WTC11 (cell line): Measurements from ENCODE around the gene ARHGAP6. TPM values are rescaled to one million over a fixed set of nuclear protein-coding genes. Genes with fewer than 3 reads are reported as not detected.

ENCODE experiments used
- ATAC-seq: fragments of 200-7000 bp; cut with Tn5 transposase; 2 replicates; pipeline ENCODE4 v1.10.0; 2021; ENCODE audit warnings: mild to moderate bottlenecking, moderate library complexity
- CTCF ChIA-PET: fragments of 300-600 bp; sonication (Branson Sonifier 250); formaldehyde crosslinking; loops from one replicate; lab custom pipeline; 2021; ENCODE audit warnings: antibody characterized with exemption; lab: Charles Lee
- POLR2A ChIA-PET: fragments of 350-600 bp; sonication (Branson Sonifier 250); formaldehyde crosslinking; loops from one replicate; lab custom pipeline; 2021; ENCODE audit warnings: antibody characterized with exemption; lab: Charles Lee
- DNase-seq: peaks from one replicate; pipeline ENCODE4 v3.0.0; 2021; ENCODE audit warnings: low spot score
- H3K27ac Mint-ChIP-seq: 2 replicates; pipeline ENCODE4 v1.8.0; 2021; ENCODE audit warnings: mixed read lengths
- H3K27me3 Mint-ChIP-seq: 2 replicates; pipeline ENCODE4 v1.8.0; 2021; ENCODE audit warnings: low read depth, mild to moderate bottlenecking, moderate library complexity, mixed read lengths
- H3K36me3 Mint-ChIP-seq: 2 replicates; pipeline ENCODE4 v1.8.0; 2021; ENCODE audit warnings: mixed read lengths
- H3K4me1 Mint-ChIP-seq: 2 replicates; pipeline ENCODE4 v1.8.0; 2022; ENCODE audit warnings: mixed read lengths
- H3K4me3 Mint-ChIP-seq: 2 replicates; pipeline ENCODE4 v1.8.0; 2021; ENCODE audit warnings: mild to moderate bottlenecking, moderate library complexity, mixed read lengths
- H3K9me3 Mint-ChIP-seq: 2 replicates; pipeline ENCODE4 v1.8.0; 2021; ENCODE audit warnings: mixed read lengths
- AFF4 ChIP-seq: sonication (generic); formaldehyde crosslinking; IDR thresholded peaks from 2 replicates; pipeline ENCODE4 v1.8.1; 2023; ENCODE audit warnings: mild to moderate bottlenecking, missing genetic modification reagents, borderline replicate concordance
- ATF1 ChIP-seq: sonication (generic); formaldehyde crosslinking; IDR thresholded peaks from 2 replicates; pipeline ENCODE4 v1.8.1; 2023; ENCODE audit warnings: mild to moderate bottlenecking, moderate library complexity, missing genetic modification reagents
- ETV6 ChIP-seq: sonication (generic); formaldehyde crosslinking; IDR thresholded peaks from 2 replicates; pipeline ENCODE4 v1.8.1; 2022; ENCODE audit warnings: mild to moderate bottlenecking, missing genetic modification reagents
- FOXP1 ChIP-seq: sonication (generic); formaldehyde crosslinking; IDR thresholded peaks from 2 replicates; pipeline ENCODE4 v1.8.0; 2022; ENCODE audit warnings: missing genetic modification reagents, mild to moderate bottlenecking, moderate library complexity, borderline replicate concordance
- HMGXB4 ChIP-seq: sonication (generic); formaldehyde crosslinking; IDR thresholded peaks from 2 replicates; pipeline ENCODE4 v1.8.1; 2023; ENCODE audit warnings: mild to moderate bottlenecking, moderate library complexity, missing genetic modification reagents
- JAZF1 ChIP-seq: fragments of 250-450 bp; sonication (Bioruptor Pico); IDR thresholded peaks from 2 replicates; pipeline ENCODE4 v1.9.0; 2021; ENCODE audit warnings: moderate library complexity, mild to moderate bottlenecking, inconsistent platforms
- JUN ChIP-seq: sonication (generic); formaldehyde crosslinking; IDR thresholded peaks from 2 replicates; pipeline ENCODE4 v1.8.0; 2023; ENCODE audit warnings: mild to moderate bottlenecking, missing genetic modification reagents
- MYBL2 ChIP-seq: sonication (generic); formaldehyde crosslinking; IDR thresholded peaks from 2 replicates; pipeline ENCODE4 v1.8.1; 2023; ENCODE audit warnings: mild to moderate bottlenecking, moderate library complexity, missing genetic modification reagents
- NR1H2 ChIP-seq: sonication (generic); formaldehyde crosslinking; IDR thresholded peaks from 2 replicates; pipeline ENCODE4 v1.9.0; 2021; ENCODE audit warnings: mild to moderate bottlenecking, moderate library complexity, missing genetic modification reagents
- NR3C1 ChIP-seq: sonication (generic); formaldehyde crosslinking; conservative IDR thresholded peaks from 2 replicates; pipeline ENCODE4 v1.8.1; 2023; ENCODE audit warnings: low read depth, mild to moderate bottlenecking, missing genetic modification reagents
- SMAD3 ChIP-seq: sonication (generic); formaldehyde crosslinking; IDR thresholded peaks from 2 replicates; pipeline ENCODE4 v1.8.0; 2022; ENCODE audit warnings: missing genetic modification reagents, mild to moderate bottlenecking, borderline replicate concordance
- TP53 ChIP-seq: sonication (generic); formaldehyde crosslinking; IDR thresholded peaks from 2 replicates; pipeline ENCODE4 v1.8.1; 2023; ENCODE audit warnings: mild to moderate bottlenecking, missing genetic modification reagents
- USF1 ChIP-seq: sonication (generic); formaldehyde crosslinking; IDR thresholded peaks from 2 replicates; pipeline ENCODE4 v1.8.0; 2022; ENCODE audit warnings: mild to moderate bottlenecking, missing genetic modification reagents
- ZNF121 ChIP-seq: sonication (generic); formaldehyde crosslinking; IDR thresholded peaks from 2 replicates; pipeline ENCODE4 v1.8.0; 2023; ENCODE audit warnings: missing genetic modification reagents
- ZNF512 ChIP-seq: sonication (generic); formaldehyde crosslinking; IDR thresholded peaks from 2 replicates; pipeline ENCODE4 v1.8.1; 2022; ENCODE audit warnings: missing genetic modification reagents, borderline replicate concordance
- total RNA-seq: library from RNA; stranded (reverse); gene quantifications from 3 replicates; pipeline ENCODE4 v1.2.3, GENCODE V29; 2021
- TF ChIP-seq, protein P1 (sequence below): fragments of 250-450 bp; sonication (Bioruptor Pico); IDR thresholded peaks from 2 replicates; pipeline ENCODE4 v1.9.0; 2021; ENCODE audit warnings: moderate library complexity, mild to moderate bottlenecking, inconsistent platforms, borderline replicate concordance
- TF ChIP-seq, protein P2 (sequence below): sonication (generic); formaldehyde crosslinking; IDR thresholded peaks from 2 replicates; pipeline ENCODE4 v1.8.1; 2022; ENCODE audit warnings: mild to moderate bottlenecking, moderate library complexity, missing genetic modification reagents
- TF ChIP-seq, protein P3 (sequence below): fragments of 250-450 bp; sonication (Bioruptor Pico); IDR thresholded peaks from 2 replicates; pipeline ENCODE4 v1.8.0; 2021; ENCODE audit warnings: mild to moderate bottlenecking

The ARHGAP6 gene
- total RNA-seq, 1 experiment from 2014 or later = 1.0 TPM

DNA sequence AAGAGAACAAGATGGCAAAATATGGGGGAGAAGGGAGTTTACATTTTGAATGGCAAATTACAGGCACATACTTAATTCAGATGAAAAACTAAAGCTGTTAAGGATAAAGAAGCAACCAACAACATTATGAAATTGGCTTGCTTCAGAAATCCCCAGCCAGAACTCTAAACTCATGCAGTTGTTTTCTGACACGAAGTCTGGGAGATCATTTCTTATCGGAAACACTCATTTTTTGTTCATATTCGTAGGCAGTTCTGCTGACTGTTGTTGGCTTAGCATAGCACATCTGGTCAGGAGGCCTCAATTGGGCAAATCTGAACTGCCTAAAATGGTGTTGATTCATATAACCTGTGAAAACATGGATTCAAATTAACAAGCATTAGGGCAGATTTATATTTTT lies 33.0 kb upstream of the ARHGAP6 start (continued):
- TF ChIP-seq ZNF512 (CRISPR knock-in tag) (no peak), ETV6 (CRISPR knock-in tag) (no peak), ZNF121 (CRISPR knock-in tag) (no peak), JUN (no peak)
- TF ChIP-seq, protein P1, sequence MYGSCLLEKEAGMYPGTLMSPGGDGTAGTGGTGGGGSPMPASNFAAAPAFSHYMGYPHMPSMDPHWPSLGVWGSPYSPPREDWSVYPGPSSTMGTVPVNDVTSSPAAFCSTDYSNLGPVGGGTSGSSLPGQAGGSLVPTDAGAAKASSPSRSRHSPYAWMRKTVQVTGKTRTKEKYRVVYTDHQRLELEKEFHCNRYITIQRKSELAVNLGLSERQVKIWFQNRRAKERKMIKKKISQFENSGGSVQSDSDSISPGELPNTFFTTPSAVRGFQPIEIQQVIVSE = no peak
- TF ChIP-seq, all 79 proteins: peak for 0

- no peak for TF ChIP-seq JAZF1 (CRISPR knock-in tag)
- ChIA-PET CTCF (no interaction called here), POLR2A (no interaction called here)
- ATAC-seq (no peak), DNase-seq (no peak)
- H3K4me1 Mint-ChIP-seq = no peaks in the 10 kb centered on the region
- H3K36me3 Mint-ChIP-seq = no peaks in the 10 kb centered on the region
- H3K4me3 Mint-ChIP-seq = no peak overlapping the region
- peaks cover 9% of the 10 kb centered on the region for H3K27me3 Mint-ChIP-seq
- no peaks in the 10 kb centered on the region for H3K9me3 Mint-ChIP-seq
- H3K27ac Mint-ChIP-seq = no peak overlapping the region
Measured at GRCh38 chrX:11688201-11688600, 22.5 kb upstream of the ARHGAP6 start.

DNA sequence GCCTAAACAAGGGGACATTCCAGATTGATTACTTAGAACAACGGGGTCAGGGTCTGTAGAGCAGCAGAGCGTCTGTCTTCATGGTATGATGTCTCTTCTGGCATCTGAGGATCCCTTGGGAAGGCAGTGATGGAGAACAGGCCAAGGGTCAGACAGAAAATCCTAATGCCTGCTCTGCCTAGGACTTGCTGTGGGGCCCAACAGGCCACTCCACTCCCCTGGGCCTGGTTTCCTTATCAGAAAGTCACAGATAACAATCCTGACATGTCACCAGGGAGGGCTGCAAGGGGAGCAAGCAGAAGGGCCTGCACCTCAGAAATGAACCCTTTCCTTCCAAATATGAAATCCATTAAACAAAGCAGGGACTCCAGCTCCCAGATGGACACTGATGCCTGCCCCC lies 21.4 kb upstream of the ARHGAP6 start:
- Mint-ChIP-seq H3K9me3 (no peaks in the 10 kb centered on the region), H3K27me3 (peaks cover 9% of the 10 kb centered on the region)
- POLR2A ChIA-PET = no interaction called here
- no peak for TF ChIP-seq HMGXB4 (CRISPR knock-in tag)
- no peak for TF ChIP-seq SMAD3
- TF ChIP-seq TP53 (CRISPR knock-in tag) = no peak
- TF ChIP-seq, protein P1 = no peak
- no peak for TF ChIP-seq USF1 (CRISPR knock-in tag)
- TF ChIP-seq ZNF512 (CRISPR knock-in tag) = no peak
- TF ChIP-seq, protein P2, sequence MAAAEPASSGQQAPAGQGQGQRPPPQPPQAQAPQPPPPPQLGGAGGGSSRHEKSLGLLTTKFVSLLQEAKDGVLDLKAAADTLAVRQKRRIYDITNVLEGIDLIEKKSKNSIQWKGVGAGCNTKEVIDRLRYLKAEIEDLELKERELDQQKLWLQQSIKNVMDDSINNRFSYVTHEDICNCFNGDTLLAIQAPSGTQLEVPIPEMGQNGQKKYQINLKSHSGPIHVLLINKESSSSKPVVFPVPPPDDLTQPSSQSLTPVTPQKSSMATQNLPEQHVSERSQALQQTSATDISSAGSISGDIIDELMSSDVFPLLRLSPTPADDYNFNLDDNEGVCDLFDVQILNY (CRISPR knock-in tag) = no peak
- TF ChIP-seq NR3C1 = no peak
- TF ChIP-seq ATF1 (CRISPR knock-in tag) = no peak
- no peak for TF ChIP-seq FOXP1
- TF ChIP-seq AFF4 (CRISPR knock-in tag) = no peak
- TF ChIP-seq MYBL2 (CRISPR knock-in tag) = no peak
- TF ChIP-seq NR1H2 (CRISPR knock-in tag) = no peak
- TF ChIP-seq, protein P3, sequence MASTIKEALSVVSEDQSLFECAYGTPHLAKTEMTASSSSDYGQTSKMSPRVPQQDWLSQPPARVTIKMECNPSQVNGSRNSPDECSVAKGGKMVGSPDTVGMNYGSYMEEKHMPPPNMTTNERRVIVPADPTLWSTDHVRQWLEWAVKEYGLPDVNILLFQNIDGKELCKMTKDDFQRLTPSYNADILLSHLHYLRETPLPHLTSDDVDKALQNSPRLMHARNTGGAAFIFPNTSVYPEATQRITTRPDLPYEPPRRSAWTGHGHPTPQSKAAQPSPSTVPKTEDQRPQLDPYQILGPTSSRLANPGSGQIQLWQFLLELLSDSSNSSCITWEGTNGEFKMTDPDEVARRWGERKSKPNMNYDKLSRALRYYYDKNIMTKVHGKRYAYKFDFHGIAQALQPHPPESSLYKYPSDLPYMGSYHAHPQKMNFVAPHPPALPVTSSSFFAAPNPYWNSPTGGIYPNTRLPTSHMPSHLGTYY (CRISPR knock-in tag) = no peak

More for the DNA sequence above, 21.4 kb upstream of the ARHGAP6 start:
- ATAC-seq (no peak), DNase-seq (no peak)
- H3K4me1 Mint-ChIP-seq = no peaks in the 10 kb centered on the region
- CTCF ChIA-PET = no interaction called here
- H3K36me3 Mint-ChIP-seq = no peaks in the 10 kb centered on the region
- H3K27ac Mint-ChIP-seq = no peak overlapping the region
- H3K4me3 Mint-ChIP-seq = no peak overlapping the region
